H1 (cell line): Measurements from ENCODE around the gene PTPRR. TPM values are rescaled to one million over a fixed set of nuclear protein-coding genes. Genes with fewer than 3 reads are reported as not detected.

Experiments used
- CTCF ChIA-PET: fragments of 300-600 bp; sonication (Branson Sonifier 250); formaldehyde crosslinking; loops from one replicate; lab custom pipeline; 2021; ENCODE audit not compliant: partially characterized antibody; lab: Charles Lee
- POLR2A ChIA-PET: fragments of 300-600 bp; sonication (Branson Sonifier 250); formaldehyde crosslinking; loops from one replicate; lab custom pipeline; 2021; ENCODE audit warnings: inconsistent platforms; ENCODE audit not compliant: partially characterized antibody; lab: Charles Lee
- DNase-seq, 2 experiments: peaks; one replicate each; pipeline versions ENCODE4 v3.0.0 to v3.0.0-alpha.2; 2010 to 2022; ENCODE audit warnings: low spot score in 2 of 2, low read depth in 1 of 2, mixed read lengths in 1 of 2
- FAIRE-seq: peaks from 2 replicates; lab custom pipeline; 2011; peaks lifted over from hg19 to GRCh38; lab: Jason Lieb, UNC
- H2AFZ ChIP-seq: 2 replicates; pipeline ENCODE4 v1.8.1; 2012; ENCODE audit warnings: low read length, inconsistent platforms
- H2AK5ac ChIP-seq: 2 replicates; pipeline ENCODE4 v1.6.1; 2013; ENCODE audit warnings: low read depth, low read length
- H2BK120ac ChIP-seq: replicated peaks from 2 replicates; pipeline ENCODE3; 2013; ENCODE audit warnings: low read depth, low read length, inconsistent platforms
- H2BK12ac ChIP-seq: 2 replicates; pipeline ENCODE4 v1.6.1; 2013; ENCODE audit warnings: low read depth, low read length
- H2BK15ac ChIP-seq: 2 replicates; pipeline ENCODE4 v1.6.1; 2013; ENCODE audit warnings: low read length
- H2BK20ac ChIP-seq: 2 replicates; pipeline ENCODE4 v1.6.1; 2013; ENCODE audit warnings: low read length
- H2BK5ac ChIP-seq: 2 replicates; pipeline ENCODE4 v1.6.1; 2013; ENCODE audit warnings: low read depth, low read length
- H3K14ac ChIP-seq: 2 replicates; pipeline ENCODE4 v1.6.1; 2013; ENCODE audit warnings: inconsistent platforms; ENCODE audit not compliant: insufficient read length
- H3K18ac ChIP-seq: 2 replicates; pipeline ENCODE4 v1.6.1; 2013; ENCODE audit warnings: low read length; ENCODE audit errors: extremely low read depth
- H3K23ac ChIP-seq: 2 replicates; pipeline ENCODE4 v1.6.1; 2013; ENCODE audit warnings: inconsistent platforms; ENCODE audit not compliant: insufficient read length
- H3K23me2 ChIP-seq: 2 replicates; pipeline ENCODE4 v1.6.1; 2013; ENCODE audit warnings: low read depth, low read length
- H3K27ac ChIP-seq: 2 replicates; pipeline ENCODE4 v1.6.1; 2011; ENCODE audit warnings: low read depth, low read length, inconsistent platforms
- H3K27me3 ChIP-seq, 4 experiments: replicated peaks in 1 of 4; 1 replicate in 1 of 4; 2 replicates in 3 of 4; pipeline versions ENCODE4 v1.6.1 to v1.8.1; 2011 to 2013; ENCODE audit warnings: low read length in 3 of 4, mild to moderate bottlenecking in 3 of 4, inconsistent platforms in 2 of 4, mixed read lengths in 2 of 4, moderate library complexity in 1 of 4; ENCODE audit not compliant: control insufficient read depth in 3 of 4, insufficient read depth in 3 of 4; ENCODE audit errors: extremely low read depth in 1 of 4
- H3K36me3 ChIP-seq, 4 experiments: 2 replicates each; pipeline versions ENCODE4 v1.6.1 to v1.8.1; 2011 to 2013; ENCODE audit warnings: mild to moderate bottlenecking in 4 of 4, low read length in 3 of 4, moderate library complexity in 2 of 4, control low read depth in 1 of 4, inconsistent platforms in 1 of 4; ENCODE audit not compliant: insufficient read depth in 4 of 4, control insufficient read depth in 2 of 4
- H3K4ac ChIP-seq: replicated peaks from 2 replicates; pipeline ENCODE3; 2013; ENCODE audit warnings: low read length, low read depth, mixed read lengths, inconsistent platforms; ENCODE audit not compliant: insufficient read length
- H3K4me1 ChIP-seq, 4 experiments: replicated peaks in 1 of 4; 1 replicate in 1 of 4; 2 replicates in 3 of 4; pipeline versions ENCODE4 v1.6.1 to v1.8.1; 2011 to 2013; ENCODE audit warnings: low read length in 3 of 4, inconsistent platforms in 2 of 4, mixed read lengths in 1 of 4; ENCODE audit not compliant: insufficient read depth in 4 of 4, control insufficient read depth in 3 of 4
- H3K4me2 ChIP-seq, 2 experiments: 2 replicates each; pipeline versions ENCODE4 v1.6.1 to v1.8.1; 2011 to 2013; ENCODE audit warnings: low read depth in 2 of 2, low read length in 2 of 2, control low read depth in 1 of 2, inconsistent platforms in 1 of 2, mild to moderate bottlenecking in 1 of 2; ENCODE audit not compliant: insufficient read depth in 1 of 2
- H3K4me3 ChIP-seq, 4 experiments: fragments of 200-600, 300-600 bp in 1 of 4; sonication (generic), shearing (Covaris generic), sonication (Bioruptor Twin) in 1 of 4; 2 replicates each; pipeline versions ENCODE4 v1.5.1 to v1.8.1; 2011 to 2016; ENCODE audit warnings: low read length in 4 of 4, low read depth in 3 of 4, control low read depth in 2 of 4, inconsistent platforms in 2 of 4, mild to moderate bottlenecking in 2 of 4, mixed read lengths in 1 of 4, moderate library complexity in 1 of 4; ENCODE audit not compliant: insufficient read depth in 2 of 4; ENCODE audit errors: extremely low read depth in 1 of 4
- H3K56ac ChIP-seq: replicated peaks from 2 replicates; pipeline ENCODE3; 2013; ENCODE audit warnings: low read depth, mild to moderate bottlenecking, mixed read lengths, low read length, inconsistent platforms; ENCODE audit not compliant: insufficient read length
- H3K79me1 ChIP-seq: 2 replicates; pipeline ENCODE4 v1.6.1; 2013; ENCODE audit warnings: low read depth, low read length, control low read depth
- H3K79me2 ChIP-seq, 2 experiments: 2 replicates each; pipeline versions ENCODE4 v1.6.1 to v1.8.1; 2012 to 2013; ENCODE audit warnings: low read length in 2 of 2, mild to moderate bottlenecking in 2 of 2, inconsistent platforms in 1 of 2; ENCODE audit not compliant: insufficient read depth in 2 of 2, control insufficient read depth in 1 of 2
- H3K9ac ChIP-seq, 4 experiments: replicated peaks in 1 of 4; 1 replicate in 1 of 4; 2 replicates in 3 of 4; pipeline versions ENCODE4 v1.6.1 to v1.8.1; 2011 to 2013; ENCODE audit warnings: low read depth in 3 of 4, low read length in 3 of 4, control low read depth in 2 of 4, mild to moderate bottlenecking in 2 of 4, moderate library complexity in 2 of 4, inconsistent platforms in 1 of 4; ENCODE audit errors: extremely low read depth in 1 of 4
- H3K9me3 ChIP-seq, 2 experiments: 2 replicates each; pipeline versions ENCODE4 v1.6.1 to v1.8.1; 2012 to 2013; ENCODE audit warnings: mild to moderate bottlenecking in 2 of 2, moderate library complexity in 2 of 2, control low read depth in 1 of 2, inconsistent platforms in 1 of 2, low read depth in 1 of 2, low read length in 1 of 2, mixed read lengths in 1 of 2; ENCODE audit not compliant: insufficient read depth in 2 of 2
- H4K20me1 ChIP-seq, 2 experiments: replicated peaks in 1 of 2; 2 replicates each; pipeline versions ENCODE3 to v1.8.1; 2011 to 2013; ENCODE audit warnings: inconsistent platforms in 2 of 2, low read length in 2 of 2, mild to moderate bottlenecking in 1 of 2; ENCODE audit not compliant: insufficient read depth in 2 of 2, control insufficient read depth in 1 of 2
- H4K5ac ChIP-seq: 2 replicates; pipeline ENCODE4 v1.6.1; 2013; ENCODE audit warnings: low read length, low read depth, mixed read lengths, inconsistent platforms; ENCODE audit not compliant: insufficient read length
- H4K8ac ChIP-seq: 2 replicates; pipeline ENCODE4 v1.8.0; 2013; ENCODE audit warnings: mild to moderate bottlenecking, moderate library complexity, low read length, inconsistent platforms; ENCODE audit not compliant: insufficient read depth; ENCODE audit errors: extremely low read depth
- H4K91ac ChIP-seq: replicated peaks from 2 replicates; pipeline ENCODE3; 2013; ENCODE audit warnings: low read length, mixed read lengths, inconsistent platforms; ENCODE audit not compliant: insufficient read length
- ASH2L ChIP-seq: fragments of 200-600, 300-600 bp; sonication (generic); IDR thresholded peaks from one replicate; pipeline ENCODE4 v1.7.1; 2017; ENCODE audit warnings: low read length
- BCL11A ChIP-seq, 2 experiments: IDR thresholded peaks; one replicate each; pipeline ENCODE4 v1.6.1; 2011; ENCODE audit warnings: low read depth in 2 of 2, low read length in 2 of 2, mild to moderate bottlenecking in 2 of 2
- BRCA1 ChIP-seq: IDR thresholded peaks from 2 replicates; pipeline ENCODE4 v1.6.1; 2012; ENCODE audit warnings: low read depth, low read length, improper control_type of control experiment
- CBX5 ChIP-seq: fragments of 300-800, 300-1000 bp; sonication (generic); IDR thresholded peaks from 2 replicates; pipeline ENCODE4 v1.7.1; 2016; ENCODE audit warnings: antibody characterized with exemption, low read length, low read depth
- FOSL1 ChIP-seq: IDR thresholded peaks from 2 replicates; pipeline ENCODE4 v1.6.1; 2011; ENCODE audit warnings: mild to moderate bottlenecking, low read depth, low read length, moderate library complexity; ENCODE audit not compliant: insufficient read depth
- JUN ChIP-seq: IDR thresholded peaks from 2 replicates; pipeline ENCODE4 v1.6.1; 2011; ENCODE audit warnings: low read depth, mild to moderate bottlenecking, improper control_type of control experiment, low read length
- KDM5A ChIP-seq: fragments of 200-600 bp; IDR thresholded peaks from 2 replicates; pipeline ENCODE4 v1.7.1; 2012; ENCODE audit warnings: mild to moderate bottlenecking, low read length, inconsistent platforms, mixed read lengths
- PHF8 ChIP-seq: fragments of 200-600 bp; sonication (generic); conservative IDR thresholded peaks from 2 replicates; pipeline ENCODE4 v1.7.1; 2012; ENCODE audit warnings: low read depth, mild to moderate bottlenecking, inconsistent platforms, low read length, moderate library complexity
- RBBP5 ChIP-seq: IDR thresholded peaks from 2 replicates; pipeline ENCODE4 v1.7.1; 2012; ENCODE audit warnings: low read depth, mild to moderate bottlenecking, inconsistent platforms, low read length, moderate library complexity, borderline replicate concordance
- SIRT6 ChIP-seq: IDR thresholded peaks from one replicate; pipeline ENCODE4 v1.7.1; 2012; ENCODE audit warnings: low read length, inconsistent platforms
- SIX5 ChIP-seq: IDR thresholded peaks from 2 replicates; pipeline ENCODE4 v1.6.1; 2011; ENCODE audit warnings: mild to moderate bottlenecking, low read depth, low read length
- SUZ12 ChIP-seq: fragments of 200-600 bp; sonication (generic); IDR thresholded peaks from 2 replicates; pipeline ENCODE4 v1.6.1; 2012; ENCODE audit warnings: mild to moderate bottlenecking, inconsistent platforms, low read length, moderate library complexity, mixed read lengths
- TAF1 ChIP-seq: IDR thresholded peaks from 2 replicates; pipeline ENCODE4 v1.6.1; 2011; ENCODE audit warnings: mild to moderate bottlenecking, low read depth, low read length
- WGBS, 2 experiments: shearing (Covaris generic) in 1 of 2; methylation state at CpG; one replicate each; pipeline versions ENCODE4 v1.1.6 to v1.1.7; 2013 to 2015; ENCODE audit warnings: low lambda C conversion rate in 2 of 2, mixed read lengths in 2 of 2, inconsistent platforms in 1 of 2, low coverage in 1 of 2, missing lambda C conversion rate in 1 of 2; ENCODE audit not compliant: insufficient replicate concordance in 2 of 2, insufficient coverage in 1 of 2, insufficient read length in 1 of 2; ENCODE audit errors: extremely low coverage in 1 of 2, missing lambda C conversion rate in 1 of 2; 5-methylcytosine and 5-hydroxymethylcytosine counted together
- polyA plus RNA-seq, 7 experiments: library from polyadenylated mRNA; depleted of rRNA in 3 of 7; stranded (reverse) in 5 of 7; unstranded in 2 of 7; fragments of >200 nt in 5 of 7; fragments of 200-250 nt in 2 of 7; gene quantifications; 1 replicate in 5 of 7; 2 replicates in 1 of 7; 4 replicates in 1 of 7; pipeline versions ENCODE4 v1.2.1 to v1.2.3, GENCODE V29; 2011 to 2013; ENCODE audit warnings: missing spikeins in 2 of 7, mixed read lengths in 2 of 7
- total RNA-seq: library from RNA; stranded (reverse); fragmentation: NEBNext Ultra II Directional; extraction: Animal tissue kit (Norgen Biotek cat#: 25700); gene quantifications from 2 replicates; pipeline ENCODE4 v1.2.1, GENCODE V29; 2021
- TF ChIP-seq, protein P1 (sequence below): IDR thresholded peaks from 2 replicates; pipeline ENCODE4 v1.6.1; 2012; ENCODE audit warnings: inconsistent platforms

The PTPRR gene
- total and polyA plus RNA-seq, 2 of the 8 experiments (the other 6 are each of a cell fraction or from before 2014, with no cell fraction given), result 0.07 to 0.35 TPM

DNA sequence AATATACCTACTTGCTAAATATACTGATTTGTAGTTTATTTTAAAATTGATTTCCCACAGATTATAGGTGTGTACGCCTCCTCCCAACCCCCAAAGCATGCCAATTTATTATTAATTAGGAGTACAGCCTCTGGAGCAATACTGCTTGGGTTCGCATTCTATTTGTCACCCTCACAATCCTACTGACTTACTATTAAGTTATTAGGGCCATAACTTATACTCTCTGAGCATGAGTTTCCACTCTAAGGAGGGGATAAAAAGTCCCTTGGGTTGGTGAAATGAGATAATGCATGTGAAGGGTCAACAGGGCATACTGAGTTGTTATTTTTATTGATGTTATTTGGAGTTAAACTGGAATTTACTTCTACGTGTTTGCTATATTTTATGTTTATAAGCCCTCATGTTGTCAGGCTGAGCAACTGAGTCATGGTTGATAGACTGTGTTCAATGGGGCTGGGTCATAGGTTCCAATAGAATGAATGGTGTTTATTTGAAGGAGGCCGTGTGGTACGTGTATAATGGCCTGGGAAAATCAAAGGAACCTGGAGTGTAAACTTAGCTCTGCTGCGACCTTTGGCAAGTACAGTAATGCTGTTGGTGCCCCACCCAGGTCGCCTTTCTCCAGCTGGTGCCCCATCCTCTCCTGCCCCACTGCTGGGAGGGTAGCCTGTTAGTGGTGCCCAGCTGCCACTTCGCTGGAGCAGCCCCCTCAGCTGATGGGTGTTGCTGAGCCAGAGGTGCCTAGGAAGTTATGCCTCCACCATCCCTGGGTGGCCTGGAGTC is 184.0 kb downstream of the PTPRR start:
- ChIA-PET CTCF (interaction anchor here (0.8 to 10.5 kb wide), 3 partner anchors 112 to 278 kb away, joined by 3 to 80 read pairs (median 4); no protein-coding TSS in a partner anchor), POLR2A (no interaction called here)
- no peak overlapping the region for H2BK15ac ChIP-seq
- H2BK5ac ChIP-seq, result no peak overlapping the region
- H4K20me1 ChIP-seq, result no peaks in the 10 kb centered on the region
- no peak overlapping the region for H3K56ac ChIP-seq
- H2BK20ac ChIP-seq, result no peak overlapping the region
- no peak for FAIRE-seq
- TF ChIP-seq TAF1 (no peak), SUZ12 (no peak), RBBP5 (no peak), BCL11A (IDR thresholded peaks at IDR 0.05; ENCODE audit: low read depth in 2 of 2, low read length in 2 of 2) (no peak), FOSL1 (no peak), JUN (no peak), ASH2L (no peak), SIRT6 (no peak), SIX5 (no peak), KDM5A (no peak), CBX5 (no peak), PHF8 (no peak), BRCA1 (no peak)
- TF ChIP-seq, protein P1, sequence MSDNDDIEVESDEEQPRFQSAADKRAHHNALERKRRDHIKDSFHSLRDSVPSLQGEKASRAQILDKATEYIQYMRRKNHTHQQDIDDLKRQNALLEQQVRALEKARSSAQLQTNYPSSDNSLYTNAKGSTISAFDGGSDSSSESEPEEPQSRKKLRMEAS, result no peak
- WGBS, 2 experiments, result 94% methylated on average over 8 of the region's 8 CpGs; no CpG with 5 or more reads in 1 of the 2 experiments
- H3K79me1 ChIP-seq, result no peaks in the 10 kb centered on the region
- no peak overlapping the region for H4K8ac ChIP-seq
- H3K4ac ChIP-seq, result no peak overlapping the region
- no peak overlapping the region for H3K23ac ChIP-seq
- H3K79me2 ChIP-seq, result no peaks in the 10 kb centered on the region
- no peaks in the 10 kb centered on the region for H3K27me3 ChIP-seq
- H3K4me3 ChIP-seq, result no peak overlapping the region
- H3K23me2 ChIP-seq, result no peaks in the 10 kb centered on the region
- H3K9ac ChIP-seq, result no peak overlapping the region
- H2BK12ac ChIP-seq, result no peak overlapping the region
- no peak overlapping the region for H3K27ac ChIP-seq
- H2BK120ac ChIP-seq, result no peak overlapping the region
- no peak overlapping the region for H3K18ac ChIP-seq
- H3K9me3 ChIP-seq, result peaks cover 3 to 5% of the 10 kb centered on the region in 2 experiments; a peak in 3 of 4 replicates
- H3K4me2 ChIP-seq, result no peak overlapping the region
- no peak for DNase-seq
- no peak overlapping the region for H2AFZ ChIP-seq
- no peak overlapping the region for H4K5ac ChIP-seq
- H3K36me3 ChIP-seq, result no peaks in the 10 kb centered on the region
- no peak overlapping the region for H2AK5ac ChIP-seq
- H4K91ac ChIP-seq, result no peak overlapping the region
- H3K4me1 ChIP-seq, result no peaks in the 10 kb centered on the region
- H3K14ac ChIP-seq, result no peak overlapping the region
